Parietal lobe (tissue), 1 donor: ENCODE results near the gene MAGEL2. TPM values are rescaled to one million over a fixed set of nuclear protein-coding genes. Genes with fewer than 3 reads are reported as not detected.

Experiments
- total RNA-seq: library from RNA; depleted of rRNA; stranded (reverse); fragments of >200 nt; gene quantifications from one replicate; pipeline ENCODE4 v1.2.3, GENCODE V29; 2014

MAGEL2 gene
- 1.9 TPM for total RNA-seq

GRCh38 chr15:23647421-23648370 lies at the start of gene MAGEL2:
TSS of gene MAGEL2 (minus strand) at chr15:23647867. CDS start at chr15:23647742, 125 bp downstream.

GRCh38 chr15:23687143-23687470 lies 39.4 kb upstream of the MAGEL2 start, which contains the start of gene NDN:
TSS of gene NDN (minus strand) at chr15:23687305. CDS start at chr15:23687217, 88 bp downstream.

Other genes with a start within 250 kb of the MAGEL2 start
- not detected for gene GOLGA6L2, start 200.6 kb downstream of the MAGEL2 start, total RNA-seq
- 53.5 TPM for gene MKRN3, start 82.2 kb downstream of the MAGEL2 start, total RNA-seq
- gene NDN, start 39.4 kb upstream of the MAGEL2 start, total RNA-seq = 57.9 TPM